Measurements from ENCODE around the gene PTPRN2. TPM values are rescaled to one million over a fixed set of nuclear protein-coding genes. Genes with fewer than 3 reads are reported as not detected.

Gene PTPRN2
- total and polyA plus RNA-seq, 8 donors = 12.2 to 49.2 (median 31.8) TPM

DNA sequence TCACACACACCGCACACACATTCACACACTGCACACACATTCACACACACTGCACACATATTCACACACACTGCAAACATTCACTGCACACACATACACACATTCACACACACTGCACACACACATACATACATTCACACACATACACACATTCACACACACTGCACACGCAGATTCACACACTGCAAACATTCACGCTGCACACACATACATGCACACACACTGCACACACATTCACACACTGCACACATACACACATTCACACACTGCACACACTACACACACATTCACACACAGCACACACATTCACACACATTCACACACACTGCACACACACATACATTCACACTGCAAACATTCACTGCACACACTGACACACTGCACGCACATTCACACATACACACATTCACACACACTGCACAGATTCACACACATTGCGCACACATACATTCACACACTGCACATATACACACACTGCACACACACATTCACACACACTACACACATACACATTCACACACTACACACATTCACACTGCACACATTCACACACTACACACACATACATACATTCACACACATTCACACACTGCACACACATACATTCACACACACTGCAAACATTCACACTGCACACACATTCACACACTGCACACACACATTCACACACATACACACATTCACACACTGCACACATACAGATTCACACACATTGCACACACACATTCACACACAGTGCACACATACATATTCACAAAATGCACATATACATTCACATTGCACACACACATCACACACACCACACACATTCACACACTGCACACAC lies 325.1 kb downstream of the PTPRN2 start:
- Histone ChIP-seq H3K4me1 (no peaks in the 10 kb centered on the region), H3K27me3 (no peaks in the 10 kb centered on the region), H3K27ac (no peak overlapping the region), H3K4me3 (no peak overlapping the region), H3K36me3 (no peaks in the 10 kb centered on the region), H3K9me3 (no peaks in the 10 kb centered on the region)
- DNase-seq = no peak
- no peak for ATAC-seq
- no peak for FAIRE-seq
- TF ChIP-seq, protein P1, sequence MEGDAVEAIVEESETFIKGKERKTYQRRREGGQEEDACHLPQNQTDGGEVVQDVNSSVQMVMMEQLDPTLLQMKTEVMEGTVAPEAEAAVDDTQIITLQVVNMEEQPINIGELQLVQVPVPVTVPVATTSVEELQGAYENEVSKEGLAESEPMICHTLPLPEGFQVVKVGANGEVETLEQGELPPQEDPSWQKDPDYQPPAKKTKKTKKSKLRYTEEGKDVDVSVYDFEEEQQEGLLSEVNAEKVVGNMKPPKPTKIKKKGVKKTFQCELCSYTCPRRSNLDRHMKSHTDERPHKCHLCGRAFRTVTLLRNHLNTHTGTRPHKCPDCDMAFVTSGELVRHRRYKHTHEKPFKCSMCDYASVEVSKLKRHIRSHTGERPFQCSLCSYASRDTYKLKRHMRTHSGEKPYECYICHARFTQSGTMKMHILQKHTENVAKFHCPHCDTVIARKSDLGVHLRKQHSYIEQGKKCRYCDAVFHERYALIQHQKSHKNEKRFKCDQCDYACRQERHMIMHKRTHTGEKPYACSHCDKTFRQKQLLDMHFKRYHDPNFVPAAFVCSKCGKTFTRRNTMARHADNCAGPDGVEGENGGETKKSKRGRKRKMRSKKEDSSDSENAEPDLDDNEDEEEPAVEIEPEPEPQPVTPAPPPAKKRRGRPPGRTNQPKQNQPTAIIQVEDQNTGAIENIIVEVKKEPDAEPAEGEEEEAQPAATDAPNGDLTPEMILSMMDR (IDR thresholded peaks at IDR 0.05) = no peak
- intact Hi-C loops (cut with DNase I) = no loop called here
- 95 to 96% methylated on average over 5 of the region's 5 CpGs for WGBS, 2 donors

- TF ChIP-seq, protein P1 (IDR thresholded peaks at IDR 0.05) = no peak
Measured at GRCh38 chr7:158261362-158262235, 326.0 kb downstream of the PTPRN2 start.

GRCh38 chr7:158260567-158261361 lies 326.9 kb downstream of the PTPRN2 start:
- Histone ChIP-seq H3K27ac (no peak overlapping the region), H3K4me3 (no peak overlapping the region), H3K9me3 (no peaks in the 10 kb centered on the region), H3K4me1 (no peaks in the 10 kb centered on the region), H3K36me3 (no peaks in the 10 kb centered on the region), H3K27me3 (no peaks in the 10 kb centered on the region)
- WGBS, 2 donors = 88 to 90% methylated on average over 20 of the region's 20 CpGs
- ATAC-seq (no peak), DNase-seq (peak in 1 of 6 donors; percentile 57), FAIRE-seq (no peak)
- TF ChIP-seq, protein P1 (IDR thresholded peaks at IDR 0.05) = no peak
- intact Hi-C loops (cut with DNase I) = no loop called here

More at GRCh38 chr7:158261362-158262235, 326.0 kb downstream of the PTPRN2 start:
- no peaks in the 10 kb centered on the region for H3K9me3 ChIP-seq
- WGBS, 2 donors = 90% methylated on average over 27 of the region's 27 CpGs
- FAIRE-seq (no peak), DNase-seq (peak in 2 of 6 donors; percentile 26 to 30), ATAC-seq (no peak)
- intact Hi-C loops (cut with DNase I) = no loop called here
- no peaks in the 10 kb centered on the region for H3K4me1 ChIP-seq
- no peaks in the 10 kb centered on the region for H3K36me3 ChIP-seq
- no peak overlapping the region for H3K27ac ChIP-seq
- H3K27me3 ChIP-seq = no peaks in the 10 kb centered on the region
- H3K4me3 ChIP-seq = no peak overlapping the region

GRCh38 chr7:158259671-158260418 lies 327.8 kb downstream of the PTPRN2 start:
- Histone ChIP-seq H3K4me3 (no peak overlapping the region), H3K9me3 (no peaks in the 10 kb centered on the region), H3K36me3 (no peaks in the 10 kb centered on the region), H3K27ac (no peak overlapping the region), H3K27me3 (no peaks in the 10 kb centered on the region), H3K4me1 (no peaks in the 10 kb centered on the region)
- intact Hi-C loops (cut with DNase I) = no loop called here
- 85 to 91% methylated on average over 12 of the region's 12 CpGs for WGBS, 2 donors
- FAIRE-seq = no peak
- TF ChIP-seq, protein P1 (IDR thresholded peaks at IDR 0.05) = no peak
- DNase-seq = peak in 1 of 6 donors; percentile 19
- no peak for ATAC-seq
